ENCODE data around the gene JAKMIP1.

JAKMIP1 gene

DNA sequence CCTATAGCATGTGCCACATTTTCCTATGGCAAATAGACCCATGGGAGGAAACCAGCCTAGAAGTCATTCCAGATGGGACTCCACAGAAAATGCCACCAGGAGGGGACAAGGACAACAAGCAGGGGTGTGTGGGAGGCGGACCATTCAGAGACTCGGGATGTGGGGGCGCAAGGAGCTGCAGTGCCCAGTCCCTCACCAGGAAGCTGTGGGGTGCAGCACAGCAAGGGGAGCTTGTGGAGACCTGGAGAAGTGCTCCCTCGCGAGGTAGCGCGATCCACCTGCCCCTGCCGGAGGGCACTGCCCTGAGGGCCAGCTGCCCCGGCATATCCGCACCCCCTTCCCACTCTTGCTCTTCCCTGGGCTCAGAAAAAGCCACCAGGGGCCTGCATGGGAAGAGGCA is 136.7 kb downstream of the JAKMIP1 start:
- H3K27me3 ChIP-seq (replicated peaks; ENCODE audit: control insufficient read depth, insufficient read depth, low read length) = peaks cover 4% of the 10 kb centered on the region
- no peak overlapping the region for H3K4me3 ChIP-seq (ENCODE audit: low read length)
- H3K9ac ChIP-seq (ENCODE audit: low read length) = no peak overlapping the region
- peaks cover 21% of the 10 kb centered on the region for H3K9me3 ChIP-seq (ENCODE audit: control insufficient read depth, low read length)
- DNase-seq (ENCODE audit: low read depth) = no peak
- no peaks in the 10 kb centered on the region for H3K4me1 ChIP-seq (ENCODE audit: control insufficient read depth, insufficient read depth, low read length)
- H3K36me3 ChIP-seq (ENCODE audit: control insufficient read depth, insufficient read depth, low read length, severe bottlenecking) = no peaks in the 10 kb centered on the region

DNA sequence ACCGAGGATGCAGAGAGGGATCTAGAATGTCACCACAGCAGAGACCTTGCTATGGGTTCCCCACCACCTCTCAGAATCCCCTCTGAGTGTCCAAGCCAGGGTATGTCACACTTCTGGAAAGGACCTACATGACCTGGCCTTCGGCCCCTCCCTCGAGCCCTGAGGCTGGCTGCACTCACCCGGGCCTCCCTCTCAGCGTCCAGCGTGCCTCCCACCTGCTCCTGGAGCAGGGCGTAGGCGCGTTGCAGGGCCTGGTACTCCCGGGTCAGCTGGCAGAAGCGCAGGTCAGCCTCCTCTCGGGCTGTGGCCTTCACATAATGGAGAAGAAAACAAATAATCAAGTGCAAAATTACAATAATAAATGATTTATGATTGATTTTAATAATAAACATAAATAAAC is 138.2 kb downstream of the JAKMIP1 start:
- H3K27me3 ChIP-seq (replicated peaks; ENCODE audit: control insufficient read depth, insufficient read depth, low read length) = peaks cover 2% of the 10 kb centered on the region
- no peaks in the 10 kb centered on the region for H3K36me3 ChIP-seq (ENCODE audit: control insufficient read depth, insufficient read depth, low read length, severe bottlenecking)
- no peaks in the 10 kb centered on the region for H3K4me1 ChIP-seq (ENCODE audit: control insufficient read depth, insufficient read depth, low read length)
- H3K9me3 ChIP-seq (ENCODE audit: control insufficient read depth, low read length) = peaks cover 31% of the 10 kb centered on the region
- DNase-seq (ENCODE audit: low read depth) = no peak
- H3K9ac ChIP-seq (ENCODE audit: low read length) = no peak overlapping the region
- H3K4me3 ChIP-seq (ENCODE audit: low read length) = no peak overlapping the region

DNA sequence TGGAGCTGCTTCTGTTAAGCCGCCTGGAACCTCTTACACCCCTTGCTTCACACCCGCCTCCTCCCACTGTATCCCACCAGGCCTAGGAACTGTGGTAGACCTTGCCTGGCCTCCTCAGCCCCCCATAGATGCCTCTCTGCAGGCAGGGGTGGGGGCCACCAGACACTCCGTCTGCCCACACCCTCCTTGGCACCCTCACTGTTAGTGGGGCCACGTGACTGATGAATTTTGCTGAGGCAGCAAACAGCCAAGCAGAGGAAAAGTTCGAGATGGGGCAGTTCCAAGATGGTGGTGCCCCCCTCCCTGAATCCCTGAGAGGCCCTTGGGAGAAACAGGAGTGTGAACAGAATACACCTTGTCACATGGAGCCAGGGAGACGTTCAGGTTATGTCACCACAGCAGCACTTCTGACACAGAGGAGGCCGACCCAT is 141.0 kb downstream of the JAKMIP1 start:
- Histone ChIP-seq H3K9ac (ENCODE audit: low read length) (no peak overlapping the region), H3K4me3 (ENCODE audit: low read length) (no peak overlapping the region), H3K9me3 (ENCODE audit: control insufficient read depth, low read length) (peaks cover 31% of the 10 kb centered on the region), H3K4me1 (ENCODE audit: control insufficient read depth, insufficient read depth, low read length) (no peaks in the 10 kb centered on the region), H3K36me3 (ENCODE audit: control insufficient read depth, insufficient read depth, low read length, severe bottlenecking) (no peaks in the 10 kb centered on the region), H3K27me3 (replicated peaks; ENCODE audit: control insufficient read depth, insufficient read depth, low read length) (no peaks in the 10 kb centered on the region)
- no peak for DNase-seq (ENCODE audit: low read depth)

DNA sequence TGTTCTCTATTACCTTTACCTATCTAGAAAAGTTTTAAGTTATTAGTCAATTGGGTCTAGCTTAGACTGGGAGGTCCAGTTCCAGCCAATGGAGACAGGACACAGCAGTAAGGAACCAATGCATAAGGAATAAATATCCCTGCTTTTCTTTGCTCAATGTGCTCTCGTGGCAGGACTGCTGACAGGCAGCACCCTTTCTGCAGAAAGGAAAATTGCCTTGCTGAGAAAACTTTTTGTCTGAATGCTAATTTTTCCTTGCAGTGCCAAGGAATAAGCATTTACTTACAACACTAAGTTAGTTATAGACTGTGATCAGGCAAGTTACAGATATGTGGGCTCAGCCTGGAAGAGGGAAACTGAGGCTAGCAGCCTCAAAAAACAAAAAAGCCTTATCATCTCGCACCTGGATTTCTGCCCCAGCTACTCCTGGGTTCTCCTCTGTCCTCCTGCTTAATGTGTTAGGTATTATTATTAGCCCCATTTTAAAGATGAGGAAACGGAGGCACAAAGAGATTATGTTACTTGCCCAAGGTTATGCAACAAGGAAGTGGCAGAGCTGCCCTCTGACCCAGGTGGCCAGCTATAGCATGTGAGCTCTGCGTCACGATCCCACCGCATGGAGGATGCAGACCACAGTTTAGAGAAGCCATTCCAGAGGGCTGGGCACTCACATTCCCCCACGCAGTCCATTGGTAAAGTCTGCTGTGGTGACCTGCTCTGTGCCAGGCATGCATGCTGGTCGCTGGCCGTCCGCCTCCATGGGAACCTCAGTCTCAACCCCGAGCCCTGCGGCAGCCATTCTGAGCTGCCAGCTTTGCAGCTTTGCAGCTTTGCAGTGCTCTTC is 141.6 kb downstream of the JAKMIP1 start:
- no peak overlapping the region for H3K4me3 ChIP-seq (ENCODE audit: low read length)

DNA sequence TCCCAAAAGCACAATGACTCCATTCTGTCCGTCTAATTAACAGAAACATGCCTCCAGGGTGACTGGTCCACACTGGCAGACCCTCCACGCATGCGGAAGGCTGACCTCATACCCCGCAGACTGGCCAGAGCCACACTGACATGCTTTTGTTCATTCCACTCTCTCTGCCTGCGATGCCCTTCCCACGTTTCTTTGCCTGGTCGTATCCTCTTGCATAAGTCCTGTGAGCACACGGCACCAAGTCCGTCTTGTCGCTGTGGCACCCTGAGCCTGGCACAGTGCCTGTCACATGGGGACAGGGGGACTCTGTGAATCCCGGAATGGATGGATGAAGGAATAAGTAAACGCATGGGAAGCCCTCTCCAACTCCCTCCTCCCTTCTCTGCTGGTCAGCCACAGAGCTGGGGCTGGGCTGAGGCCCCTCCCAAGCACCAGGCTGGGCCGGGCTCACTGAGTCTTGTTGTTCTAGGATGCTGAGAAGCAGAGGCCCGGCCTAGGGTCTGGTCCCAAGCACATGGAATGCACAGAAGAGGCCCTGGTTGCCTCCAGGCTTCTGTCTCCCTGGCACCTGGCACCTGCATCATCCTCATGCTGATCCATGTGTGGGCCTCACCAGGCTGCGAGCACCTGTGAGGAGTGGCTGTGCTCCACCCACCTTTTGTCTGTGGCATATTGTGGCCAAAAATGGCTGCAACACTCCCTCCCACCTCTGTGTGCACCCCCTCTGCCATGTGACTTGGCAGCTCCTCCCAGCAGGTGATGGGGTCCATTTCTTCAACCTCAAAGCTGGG is 143.2 kb downstream of the JAKMIP1 start:
- H3K36me3 ChIP-seq (ENCODE audit: control insufficient read depth, insufficient read depth, low read length, severe bottlenecking) = no peaks in the 10 kb centered on the region
- no peak overlapping the region for H3K9ac ChIP-seq (ENCODE audit: low read length)
- no peak overlapping the region for H3K4me3 ChIP-seq (ENCODE audit: low read length)
- no peaks in the 10 kb centered on the region for H3K4me1 ChIP-seq (ENCODE audit: control insufficient read depth, insufficient read depth, low read length)
- no peak for DNase-seq (ENCODE audit: low read depth)
- peaks cover 31% of the 10 kb centered on the region for H3K9me3 ChIP-seq (ENCODE audit: control insufficient read depth, low read length)
- no peaks in the 10 kb centered on the region for H3K27me3 ChIP-seq (replicated peaks; ENCODE audit: control insufficient read depth, insufficient read depth, low read length)

More for the DNA sequence above, 141.6 kb downstream of the JAKMIP1 start:
- Histone ChIP-seq H3K4me1 (ENCODE audit: control insufficient read depth, insufficient read depth, low read length) (no peaks in the 10 kb centered on the region), H3K36me3 (ENCODE audit: control insufficient read depth, insufficient read depth, low read length, severe bottlenecking) (no peaks in the 10 kb centered on the region), H3K27me3 (replicated peaks; ENCODE audit: control insufficient read depth, insufficient read depth, low read length) (no peaks in the 10 kb centered on the region), H3K9me3 (ENCODE audit: control insufficient read depth, low read length) (peaks cover 31% of the 10 kb centered on the region), H3K9ac (ENCODE audit: low read length) (no peak overlapping the region)
- no peak for DNase-seq (ENCODE audit: low read depth)

DNA sequence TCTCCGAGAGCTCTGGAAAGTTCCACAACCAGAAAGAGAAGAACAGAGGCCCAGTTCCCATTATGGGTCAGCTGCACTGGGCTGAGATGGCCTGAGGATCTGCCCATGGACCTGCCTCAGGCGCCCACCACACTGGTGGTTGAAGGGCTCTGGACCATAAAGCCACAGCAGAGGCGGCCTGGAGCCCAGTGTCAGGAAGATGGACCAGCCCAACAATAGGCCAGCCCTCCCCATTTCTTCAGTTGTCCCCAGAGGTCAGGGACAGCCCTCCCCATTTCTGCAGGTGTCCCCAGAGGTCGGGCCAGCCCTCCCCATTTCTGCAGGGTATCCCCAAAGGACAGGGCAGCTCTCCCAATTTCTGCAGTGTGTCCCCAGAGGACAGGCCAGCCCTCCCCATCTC is 144.9 kb downstream of the JAKMIP1 start:
- H3K27me3 ChIP-seq (replicated peaks; ENCODE audit: control insufficient read depth, insufficient read depth, low read length) = peaks cover 9% of the 10 kb centered on the region
- H3K4me1 ChIP-seq (ENCODE audit: control insufficient read depth, insufficient read depth, low read length) = no peaks in the 10 kb centered on the region
- no peak for DNase-seq (ENCODE audit: low read depth)
- H3K4me3 ChIP-seq (ENCODE audit: low read length) = no peak overlapping the region
- H3K9me3 ChIP-seq (ENCODE audit: control insufficient read depth, low read length) = peaks cover 27% of the 10 kb centered on the region
- no peaks in the 10 kb centered on the region for H3K36me3 ChIP-seq (ENCODE audit: control insufficient read depth, insufficient read depth, low read length, severe bottlenecking)
- no peak overlapping the region for H3K9ac ChIP-seq (ENCODE audit: low read length)

DNA sequence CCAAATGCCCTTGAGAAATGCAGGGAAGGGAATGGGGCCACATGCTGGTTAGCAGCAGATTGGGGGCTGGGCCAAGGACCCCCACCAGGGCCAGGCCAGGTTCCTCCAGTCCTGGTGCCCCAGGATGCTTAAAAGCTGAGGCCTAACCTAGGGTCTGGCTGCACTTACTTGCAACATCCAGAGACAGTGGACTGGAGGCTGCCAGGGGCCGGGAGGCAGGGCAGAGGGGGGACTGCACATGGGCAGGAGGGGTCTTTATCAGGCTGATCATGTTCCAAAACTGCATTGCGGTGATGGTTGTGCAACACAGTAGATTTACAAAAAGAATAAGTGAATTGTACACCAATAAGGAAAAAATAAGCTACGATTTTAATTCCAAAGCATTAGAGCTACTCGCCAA is 145.3 kb downstream of the JAKMIP1 start:
- no peak for DNase-seq (ENCODE audit: low read depth)
- H3K36me3 ChIP-seq (ENCODE audit: control insufficient read depth, insufficient read depth, low read length, severe bottlenecking) = no peaks in the 10 kb centered on the region
- H3K4me3 ChIP-seq (ENCODE audit: low read length) = no peak overlapping the region
- H3K9ac ChIP-seq (ENCODE audit: low read length) = no peak overlapping the region
- H3K27me3 ChIP-seq (replicated peaks; ENCODE audit: control insufficient read depth, insufficient read depth, low read length) = peaks cover 11% of the 10 kb centered on the region
- H3K9me3 ChIP-seq (ENCODE audit: control insufficient read depth, low read length) = peaks cover 23% of the 10 kb centered on the region
- H3K4me1 ChIP-seq (ENCODE audit: control insufficient read depth, insufficient read depth, low read length) = no peaks in the 10 kb centered on the region

DNA sequence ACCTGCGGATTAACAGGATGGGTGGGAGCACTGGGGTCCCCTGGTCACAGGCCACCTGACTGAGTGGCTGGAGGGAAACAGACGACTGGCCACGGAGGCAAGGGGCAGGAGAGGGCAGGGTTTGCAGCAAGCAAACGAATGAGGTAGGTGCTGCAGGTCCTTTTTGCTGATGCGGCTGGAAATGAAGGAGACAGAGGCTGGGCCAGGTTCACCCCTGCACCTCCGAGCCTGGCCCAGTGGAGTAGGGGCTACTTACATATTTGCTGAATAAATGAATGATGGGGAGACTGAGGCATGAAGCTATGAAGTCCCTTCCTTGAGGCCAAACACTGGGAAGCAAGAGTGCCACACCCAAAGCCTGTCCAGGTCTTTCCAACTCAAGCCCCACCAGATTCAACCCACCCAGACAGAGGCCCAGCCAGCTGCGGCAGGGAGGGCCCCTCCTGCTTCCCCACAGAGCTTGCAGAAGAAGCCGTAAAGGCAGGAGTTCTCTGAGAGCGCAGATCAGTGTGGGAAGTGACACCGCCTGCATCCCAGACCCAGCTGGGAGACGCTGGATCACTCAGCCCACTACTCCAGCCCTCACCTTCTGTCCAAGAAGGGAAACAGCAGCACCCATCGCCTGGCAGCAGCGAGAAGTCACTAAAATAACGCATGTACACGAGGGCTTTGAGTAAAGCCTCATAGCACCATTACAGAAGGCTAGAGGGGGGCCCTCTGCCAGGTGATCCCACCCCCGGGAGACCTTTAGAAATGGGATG is 146.0 kb downstream of the JAKMIP1 start:
- Histone ChIP-seq H3K9me3 (ENCODE audit: control insufficient read depth, low read length) (peaks cover 20% of the 10 kb centered on the region), H3K4me1 (ENCODE audit: control insufficient read depth, insufficient read depth, low read length) (no peaks in the 10 kb centered on the region), H3K36me3 (ENCODE audit: control insufficient read depth, insufficient read depth, low read length, severe bottlenecking) (no peaks in the 10 kb centered on the region), H3K9ac (ENCODE audit: low read length) (no peak overlapping the region), H3K4me3 (ENCODE audit: low read length) (no peak overlapping the region), H3K27me3 (replicated peaks; ENCODE audit: control insufficient read depth, insufficient read depth, low read length) (peaks cover 11% of the 10 kb centered on the region)
- DNase-seq (ENCODE audit: low read depth) = no peak

DNA sequence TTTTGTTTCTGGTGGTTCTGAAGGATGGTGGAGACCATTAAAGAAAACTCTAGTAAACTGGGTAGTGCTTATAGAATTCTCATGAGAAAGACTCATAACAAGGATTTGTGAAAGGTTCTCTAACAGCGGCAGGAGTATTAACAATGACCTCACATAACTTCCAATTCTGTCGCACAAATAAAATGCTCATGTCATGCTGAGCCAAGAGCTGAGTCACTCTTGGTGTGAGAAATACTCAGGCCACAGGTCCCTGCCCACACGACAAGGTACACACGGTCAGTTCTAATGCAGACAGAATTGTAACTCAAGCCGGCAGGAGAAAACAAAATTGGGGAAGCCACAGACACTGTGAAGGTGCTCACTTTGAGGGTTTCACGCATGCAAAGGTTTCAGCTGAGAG is 147.7 kb downstream of the JAKMIP1 start:
- Histone ChIP-seq H3K9me3 (ENCODE audit: control insufficient read depth, low read length) (peaks cover 3% of the 10 kb centered on the region), H3K36me3 (ENCODE audit: control insufficient read depth, insufficient read depth, low read length, severe bottlenecking) (no peaks in the 10 kb centered on the region), H3K9ac (ENCODE audit: low read length) (no peak overlapping the region), H3K27me3 (replicated peaks; ENCODE audit: control insufficient read depth, insufficient read depth, low read length) (peaks cover 11% of the 10 kb centered on the region), H3K4me1 (ENCODE audit: control insufficient read depth, insufficient read depth, low read length) (no peaks in the 10 kb centered on the region), H3K4me3 (ENCODE audit: low read length) (no peak overlapping the region)
- DNase-seq (ENCODE audit: low read depth) = no peak

DNA sequence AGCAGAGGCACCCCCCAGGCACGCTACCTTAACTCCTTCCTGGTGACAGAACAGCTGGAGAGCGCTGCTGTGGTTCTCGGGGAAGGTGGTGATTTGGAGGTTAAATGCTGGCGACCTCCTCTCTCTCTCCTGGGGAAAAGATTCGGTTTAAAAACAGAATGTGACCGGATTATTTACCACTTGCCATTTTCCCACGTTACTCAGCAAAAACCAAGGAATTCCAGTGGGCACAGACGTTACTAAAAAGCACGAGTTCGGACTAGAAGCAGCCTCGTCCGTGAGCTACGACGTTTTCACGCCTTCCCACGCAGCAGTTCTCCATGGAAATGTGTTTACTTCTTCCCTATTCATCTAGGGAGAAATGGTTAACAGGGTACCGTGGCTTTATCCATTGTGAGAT is 149.8 kb downstream of the JAKMIP1 start:
- Histone ChIP-seq H3K27me3 (replicated peaks; ENCODE audit: control insufficient read depth, insufficient read depth, low read length) (peaks cover 11% of the 10 kb centered on the region), H3K9ac (ENCODE audit: low read length) (no peak overlapping the region), H3K4me3 (ENCODE audit: low read length) (no peak overlapping the region), H3K4me1 (ENCODE audit: control insufficient read depth, insufficient read depth, low read length) (no peaks in the 10 kb centered on the region), H3K36me3 (ENCODE audit: control insufficient read depth, insufficient read depth, low read length, severe bottlenecking) (no peaks in the 10 kb centered on the region), H3K9me3 (ENCODE audit: control insufficient read depth, low read length) (no peaks in the 10 kb centered on the region)
- DNase-seq (ENCODE audit: low read depth) = no peak

DNA sequence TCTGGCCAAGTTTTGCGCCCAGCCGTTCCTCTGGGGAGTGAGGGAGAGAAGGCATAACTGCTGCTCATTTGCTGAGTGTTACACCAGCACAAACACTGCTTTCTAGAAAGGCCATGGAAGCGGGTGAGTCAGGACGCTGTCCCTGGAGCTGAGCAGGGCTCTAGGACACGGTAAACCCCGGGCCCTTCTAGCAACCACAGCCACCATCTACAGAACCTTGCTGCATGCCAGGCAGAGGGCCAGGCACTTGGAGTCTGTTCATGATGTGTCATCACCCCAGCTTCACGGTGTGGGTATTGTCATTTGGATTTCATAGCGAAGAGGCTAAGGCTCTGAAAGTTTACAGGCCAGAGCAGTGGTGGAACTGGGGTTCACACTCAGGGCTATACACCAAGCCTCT is 150.4 kb downstream of the JAKMIP1 start:
- peaks cover 11% of the 10 kb centered on the region for H3K27me3 ChIP-seq (replicated peaks; ENCODE audit: control insufficient read depth, insufficient read depth, low read length)
- no peak for DNase-seq (ENCODE audit: low read depth)
- H3K36me3 ChIP-seq (ENCODE audit: control insufficient read depth, insufficient read depth, low read length, severe bottlenecking) = no peaks in the 10 kb centered on the region
- no peak overlapping the region for H3K9ac ChIP-seq (ENCODE audit: low read length)
- H3K4me1 ChIP-seq (ENCODE audit: control insufficient read depth, insufficient read depth, low read length) = no peaks in the 10 kb centered on the region
- no peak overlapping the region for H3K4me3 ChIP-seq (ENCODE audit: low read length)
- no peaks in the 10 kb centered on the region for H3K9me3 ChIP-seq (ENCODE audit: control insufficient read depth, low read length)
